ENCODE measurements around the gene SETD1B. TPM values are rescaled to one million over a fixed set of nuclear protein-coding genes. Genes with fewer than 3 reads are reported as not detected.
"Not testable (repeated sequence)": the region's sequence is repeated elsewhere in the genome, so short reads cannot be mapped to it uniquely, and the experiment has no call there.

SETD1B gene
- total RNA-seq, 1 donor from 2014 or later = 1.8 TPM

- TF ChIP-seq CTCF (IDR thresholded peaks at IDR 0.05) (no peak), EZH2phosphoT487 (IDR thresholded peaks at IDR 0.05) (no peak), EZH2 (IDR thresholded peaks at IDR 0.05) (no peak)
- no peak overlapping the region for H3K4me2 ChIP-seq
Measured at GRCh38 chr12:121875582-121875981, 71.8 kb downstream of the SETD1B start.

DNA sequence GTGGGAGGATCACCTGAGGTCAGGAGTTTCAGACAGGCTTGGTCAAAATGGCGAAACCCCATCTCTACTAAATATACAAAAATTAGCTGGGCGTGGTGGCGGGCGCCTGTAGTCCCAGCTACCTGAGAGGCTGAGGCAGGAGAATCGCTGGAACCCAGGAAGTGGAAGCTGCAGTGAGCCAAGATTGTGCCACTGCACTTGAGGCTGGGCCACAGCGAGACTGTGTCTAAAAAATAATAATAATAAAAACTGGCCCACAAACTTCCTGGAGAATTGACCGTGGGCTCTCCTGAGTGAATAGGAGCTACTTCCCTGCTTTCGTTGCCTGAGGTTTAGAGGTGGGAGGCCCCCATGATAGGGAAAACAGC is 72.3 kb downstream of the SETD1B start:
- H2AFZ ChIP-seq (replicated peaks); H3K27ac Mint-ChIP-seq; H4K20me1 ChIP-seq (ENCODE audit: low read depth); H3K4me1 ChIP-seq; H3K9me3 Mint-ChIP-seq; H3K4me2 ChIP-seq; H3F3A ChIP-seq (ENCODE audit: low read depth); H3K4me1 Mint-ChIP-seq; H3K79me2 ChIP-seq (ENCODE audit: low read depth); H3K9ac ChIP-seq; H3K27me3 Mint-ChIP-seq (ENCODE audit: insufficient read depth, low read depth); DNase-seq (ENCODE audit: low spot score); H3K9me3 ChIP-seq (ENCODE audit: low read depth); H3K4me3 ChIP-seq; H3K27ac ChIP-seq; H3K36me3 Mint-ChIP-seq; H3K4me3 Mint-ChIP-seq; H3K36me3 ChIP-seq; H3K27me3 ChIP-seq: not testable (repeated sequence)

More at GRCh38 chr12:121875582-121875981, 71.8 kb downstream of the SETD1B start:
- no peak overlapping the region for H3K27ac Mint-ChIP-seq
- peaks cover 2% of the 10 kb centered on the region for H3K4me1 Mint-ChIP-seq
- H3K27ac ChIP-seq = no peak overlapping the region
- H3K4me3 Mint-ChIP-seq = no peak overlapping the region
- no peaks in the 10 kb centered on the region for H3K36me3 ChIP-seq
- no peak for DNase-seq (ENCODE audit: low spot score)
- peaks cover 9% of the 10 kb centered on the region for H3K27me3 Mint-ChIP-seq (ENCODE audit: insufficient read depth, low read depth)
- no peaks in the 10 kb centered on the region for H3F3A ChIP-seq (ENCODE audit: low read depth)
- no peaks in the 10 kb centered on the region for H3K4me1 ChIP-seq
- H3K9me3 ChIP-seq (ENCODE audit: low read depth) = no peaks in the 10 kb centered on the region
- H3K36me3 Mint-ChIP-seq = no peaks in the 10 kb centered on the region
- H3K4me3 ChIP-seq = no peak overlapping the region
- H2AFZ ChIP-seq (replicated peaks) = no peak overlapping the region
- H3K9me3 Mint-ChIP-seq = no peaks in the 10 kb centered on the region
- H3K27me3 ChIP-seq = no peaks in the 10 kb centered on the region
- H3K9ac ChIP-seq = no peak overlapping the region
- H4K20me1 ChIP-seq (ENCODE audit: low read depth) = no peaks in the 10 kb centered on the region
- no peaks in the 10 kb centered on the region for H3K79me2 ChIP-seq (ENCODE audit: low read depth)

Small RNA genes lying within 50 kb of the gene (small RNA-seq; reads per million reads assigned to genes)
- gene AC069503.3 = not detected

Other genes starting within 250 kb of the SETD1B start
- gene KDM2B, start 223.0 kb upstream of the SETD1B start, total RNA-seq (ENCODE audit: low replicate concordance) = 85.3 and 158 TPM in 2 replicates
- 8.0 and 10.6 TPM in 2 replicates for gene ORAI1, start 177.5 kb upstream of the SETD1B start, total RNA-seq (ENCODE audit: low replicate concordance)
- gene MORN3, start 134.4 kb upstream of the SETD1B start, total RNA-seq (ENCODE audit: low replicate concordance) = 0.19 and 1.3 TPM in 2 replicates
- gene TMEM120B, start 91.3 kb upstream of the SETD1B start, total RNA-seq (ENCODE audit: low replicate concordance) = 4.7 and 12.7 TPM in 2 replicates
- 20.1 and 30.8 TPM in 2 replicates for gene RHOF, start 10.3 kb upstream of the SETD1B start, total RNA-seq (ENCODE audit: low replicate concordance)
- not detected in 2 replicates for gene HPD, start 54.9 kb downstream of the SETD1B start, total RNA-seq (ENCODE audit: low replicate concordance)
- 46.4 and 60.9 TPM in 2 replicates for gene PSMD9, start 84.8 kb downstream of the SETD1B start, total RNA-seq (ENCODE audit: low replicate concordance)
- 0.92 and 1.5 TPM in 2 replicates for gene CFAP251, start 114.6 kb downstream of the SETD1B start, total RNA-seq (ENCODE audit: low replicate concordance)
- 22.1 and 41.3 TPM in 2 replicates for gene BCL7A, start 217.9 kb downstream of the SETD1B start, total RNA-seq (ENCODE audit: low replicate concordance)